NCI-H1417 (cell line): ENCODE results near the gene STARD13.
"Not testable (repeated sequence)": the region's sequence is repeated elsewhere in the genome, so short reads cannot be mapped to it uniquely, and the experiment has no call there.

Source experiments
- DNase-seq, 3 experiments: peaks; one replicate each; lab custom pipeline; 2025; lab: John Stamatoyannopoulos, UW

STARD13 gene

DNA sequence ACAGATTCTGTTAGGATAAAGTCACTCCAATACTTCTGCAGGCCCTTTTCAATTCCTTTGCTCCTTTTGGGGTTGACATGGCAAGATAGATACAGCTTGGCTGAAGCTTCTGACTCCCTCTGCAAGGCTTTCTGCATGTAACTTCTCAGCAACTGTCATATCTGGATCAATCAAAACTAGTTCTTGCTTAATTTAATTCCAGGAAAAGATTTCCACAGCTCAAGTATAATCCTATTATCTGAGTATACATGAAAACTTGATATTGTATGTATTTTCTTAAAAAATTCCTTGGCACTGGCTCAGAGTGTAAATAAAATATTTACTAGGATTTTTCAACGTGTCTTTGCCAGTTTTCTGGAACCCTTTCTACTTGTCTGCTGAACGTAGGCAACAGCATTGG is 109.6 kb downstream of the STARD13 start:
- DNase-seq, result no peak

DNA sequence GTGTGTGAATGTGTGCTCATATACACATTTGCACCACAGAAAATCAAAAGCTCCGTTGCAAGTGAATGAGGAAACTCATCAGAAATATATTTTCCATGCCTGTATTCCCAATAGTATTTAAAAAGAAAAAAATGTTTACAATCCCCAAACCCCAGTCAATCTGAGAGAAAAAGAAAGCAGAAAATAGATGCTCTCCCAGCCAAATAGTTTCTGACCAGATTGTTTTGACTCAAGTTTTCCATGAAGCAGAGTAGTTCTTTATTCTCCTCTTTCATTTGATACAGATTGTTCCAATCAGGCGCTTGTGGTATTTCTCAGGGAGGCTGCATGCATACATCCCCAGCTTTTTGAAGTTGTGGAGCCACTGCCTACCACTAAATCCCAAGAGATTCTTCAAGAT is 110.6 kb downstream of the STARD13 start:
- DNase-seq, result no peak

DNA sequence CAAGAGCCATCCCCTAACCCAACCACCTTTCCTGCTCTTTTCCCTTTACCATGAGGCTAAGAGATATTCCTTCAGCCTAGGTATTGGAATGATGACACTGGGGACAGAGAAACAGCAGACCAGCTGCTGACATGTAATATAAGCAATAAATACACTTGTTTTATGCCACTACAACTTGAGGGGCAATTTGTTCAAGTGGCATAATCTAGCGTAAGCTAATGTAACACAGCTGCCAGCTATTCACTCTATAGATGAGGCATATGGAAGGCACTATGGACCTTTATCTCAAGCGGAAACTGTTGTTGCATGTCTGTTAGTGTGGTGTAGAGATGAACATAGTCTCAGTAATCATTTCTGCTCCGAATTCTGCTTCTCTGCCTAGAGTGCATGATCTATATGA is 111.1 kb downstream of the STARD13 start:
- DNase-seq, result peak; percentile 30 to 81 (median 34)

DNA sequence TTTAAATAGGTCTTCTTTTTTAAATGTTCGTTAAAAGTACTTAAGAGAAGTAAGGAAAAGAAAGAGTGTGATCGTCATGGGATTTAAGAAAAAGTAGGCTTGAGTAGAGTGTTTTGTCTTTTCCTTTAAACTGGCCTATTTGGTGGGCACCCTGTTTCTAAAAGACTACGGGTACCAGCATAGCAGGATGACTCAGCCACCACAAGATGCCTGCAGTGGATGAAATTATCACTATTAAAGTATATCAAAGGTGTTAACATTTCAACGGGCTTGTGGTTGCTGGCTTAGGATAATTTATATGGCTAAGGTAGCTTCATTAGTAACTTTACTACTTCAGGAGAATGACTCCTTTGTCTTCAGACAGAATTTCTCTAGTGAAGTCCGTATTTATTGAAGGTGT is 112.6 kb downstream of the STARD13 start:
- DNase-seq, result no peak

DNA sequence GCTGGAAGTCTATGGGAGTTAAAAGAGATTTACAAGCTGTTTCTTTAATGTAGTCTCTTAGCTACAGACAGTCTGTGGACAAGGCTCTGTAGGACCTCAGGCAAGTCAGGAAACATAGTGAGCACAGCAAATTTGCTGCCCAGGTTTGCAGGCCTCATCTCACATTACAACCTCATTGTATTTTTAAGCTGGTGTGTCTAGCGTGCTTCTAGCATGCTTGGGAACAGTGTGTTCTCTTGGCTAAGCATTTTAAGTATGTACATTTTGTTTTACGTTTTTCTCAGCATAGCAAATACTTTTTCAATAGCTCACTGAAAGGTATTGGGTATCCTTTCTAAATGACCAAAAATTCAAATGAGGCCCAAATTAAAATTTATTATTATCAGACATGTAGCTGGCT is 113.2 kb downstream of the STARD13 start:
- no peak for DNase-seq

DNA sequence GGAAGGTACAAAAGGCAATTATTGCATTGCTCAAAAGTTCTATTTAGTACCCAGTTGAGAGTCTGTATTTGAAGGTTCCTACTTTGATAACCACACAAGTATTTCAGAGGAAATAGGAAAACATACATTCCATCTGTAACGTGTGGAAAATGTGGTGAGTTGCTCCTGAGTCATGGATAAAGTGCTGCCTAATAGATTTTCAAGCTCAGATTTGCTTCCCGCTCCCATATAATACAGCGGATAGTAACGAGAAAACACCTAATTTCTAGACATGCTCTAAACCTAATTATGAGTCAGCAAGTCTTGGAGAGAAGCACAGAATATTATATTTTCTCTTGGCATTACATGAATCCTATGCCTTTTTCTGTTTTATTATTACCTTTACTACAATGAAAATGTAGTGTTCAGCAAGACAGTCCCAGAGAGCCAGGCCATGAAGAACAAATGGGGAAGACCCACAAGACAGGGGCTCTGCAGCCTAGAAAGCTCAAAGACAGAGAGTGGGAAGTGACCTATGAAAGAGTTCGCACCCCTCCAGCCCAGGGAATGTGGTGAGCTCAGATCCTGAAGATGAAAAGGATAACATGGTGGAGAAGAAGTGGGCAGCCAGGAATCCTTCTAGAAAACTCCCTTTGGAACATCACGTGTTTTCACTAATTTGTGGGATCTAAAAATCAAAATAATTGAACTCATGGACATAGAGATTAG is 116.1 kb downstream of the STARD13 start:
- no peak for DNase-seq

DNA sequence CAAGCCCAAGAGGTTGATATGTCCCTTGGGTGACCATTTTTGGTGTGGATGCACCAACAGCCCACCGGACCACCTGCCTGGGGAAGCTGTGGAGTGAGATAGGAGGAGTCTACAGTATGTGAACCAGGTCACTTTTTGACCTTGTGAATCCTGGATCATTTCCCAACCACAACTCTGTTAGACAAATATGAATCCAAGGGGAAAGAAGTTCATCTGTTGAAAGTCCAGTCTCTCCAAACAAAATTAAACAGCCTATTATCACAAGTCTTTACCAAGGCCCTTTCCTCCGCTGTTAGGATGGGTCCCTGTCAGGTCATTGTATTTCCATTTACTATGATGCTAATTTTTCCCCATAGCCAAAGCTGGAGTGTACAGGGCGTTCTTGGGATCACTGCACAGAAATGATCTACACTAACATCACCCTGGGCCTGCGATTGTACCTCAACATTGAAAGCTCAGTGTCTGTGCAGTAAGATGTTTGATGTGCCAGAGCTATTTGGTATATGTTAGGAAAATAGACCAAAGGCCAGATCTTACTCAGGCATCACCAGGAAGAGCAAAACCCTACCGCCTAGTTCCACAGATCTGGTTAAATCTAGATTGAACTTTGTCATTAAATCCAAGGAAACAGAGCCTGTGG is 117.1 kb downstream of the STARD13 start:
- DNase-seq, result no peak

DNA sequence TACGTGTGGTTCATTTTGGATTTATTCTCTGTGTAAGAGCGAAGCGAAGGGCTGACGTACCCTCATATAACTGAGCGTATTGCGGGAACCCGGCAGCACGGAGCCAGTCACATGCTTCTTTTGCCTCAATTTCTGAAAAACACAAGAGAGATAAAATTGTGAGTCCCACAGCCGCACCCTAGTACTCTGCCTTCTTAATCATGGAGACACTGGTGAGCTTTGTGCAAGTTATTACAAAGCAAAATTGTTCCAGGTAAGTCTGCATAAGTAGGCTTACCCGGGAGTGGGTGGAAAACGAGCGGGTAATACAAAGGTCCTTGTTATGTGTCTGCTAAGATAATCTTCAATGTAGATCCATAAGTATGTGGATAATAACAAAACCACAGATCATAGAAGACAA is 118.1 kb downstream of the STARD13 start:
- DNase-seq, result no peak

DNA sequence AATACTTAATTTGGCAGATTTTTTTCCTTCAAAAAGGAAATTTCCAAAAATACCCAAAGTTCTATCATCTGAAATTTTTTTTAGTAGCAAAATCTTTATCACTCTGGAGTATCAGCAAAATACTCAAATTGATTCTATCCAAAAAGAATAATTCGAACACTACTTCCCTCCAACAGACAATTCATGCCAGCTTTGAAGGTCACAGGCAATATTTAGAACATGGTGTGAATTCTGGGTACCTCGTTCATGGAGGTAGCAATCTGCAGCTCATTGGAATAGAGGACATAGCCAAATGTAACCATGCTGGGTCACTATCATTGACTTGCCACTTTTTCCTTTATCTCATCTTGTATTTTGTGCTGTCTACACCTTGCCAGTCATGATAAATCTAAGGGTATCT is 119.8 kb downstream of the STARD13 start:
- DNase-seq, result no peak

DNA sequence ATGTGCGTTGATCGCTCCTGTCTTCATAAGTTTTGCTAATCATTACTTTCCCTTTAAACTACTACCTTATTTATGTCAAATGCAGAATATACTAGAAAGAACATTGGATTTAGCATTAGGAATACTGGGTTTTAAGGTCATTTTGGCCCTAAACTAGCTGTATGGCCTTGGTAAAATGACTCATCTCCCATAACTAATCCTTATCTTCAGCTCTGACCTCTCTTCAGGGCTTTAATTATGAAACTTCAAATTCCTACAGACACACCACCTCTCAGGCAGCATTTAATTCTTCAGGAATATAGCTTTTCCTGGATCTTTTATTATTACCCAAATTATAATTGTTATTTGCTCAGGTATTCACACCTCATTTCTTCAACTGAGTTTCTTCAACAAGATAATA is 121.2 kb downstream of the STARD13 start:
- no peak for DNase-seq

DNA sequence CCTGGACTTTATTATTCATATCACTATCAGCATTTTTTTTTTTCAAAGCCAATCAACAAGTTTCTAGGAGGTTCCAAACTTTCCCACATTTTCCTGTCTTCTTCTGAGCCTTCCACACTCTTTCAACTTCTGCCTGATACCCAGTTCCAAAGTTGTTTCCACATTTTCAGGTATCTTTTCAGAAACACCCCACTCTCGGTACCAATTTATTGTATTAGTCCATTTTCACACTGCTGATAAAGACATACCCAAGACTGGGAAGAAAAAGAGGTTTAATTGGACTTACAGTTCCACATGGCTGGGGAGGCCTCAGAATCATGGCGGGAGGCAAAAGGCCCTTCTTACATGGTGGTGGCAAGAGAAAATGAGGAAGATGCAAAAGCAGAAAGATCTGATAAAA is 122.8 kb downstream of the STARD13 start:
- DNase-seq, result not testable (repeated sequence)

DNA sequence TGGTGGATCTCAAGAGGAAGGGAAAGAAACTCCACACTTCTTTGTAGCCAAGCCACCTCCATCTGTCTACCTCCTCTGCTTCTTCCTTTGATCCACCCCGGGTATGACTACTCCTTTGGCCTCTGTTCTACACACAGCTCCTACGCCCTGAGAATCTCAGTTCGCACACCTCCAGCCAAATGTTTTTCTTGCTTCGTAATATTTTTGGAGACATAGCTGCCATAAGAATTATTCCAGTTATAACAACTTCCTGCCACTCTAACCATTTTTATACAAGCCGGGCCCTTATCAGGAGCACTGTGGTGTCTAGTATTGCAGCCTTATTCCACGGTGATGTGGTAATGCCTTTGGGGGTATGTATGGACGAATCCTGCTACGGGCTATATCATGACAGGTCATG is 126.7 kb downstream of the STARD13 start:
- no peak for DNase-seq

DNA sequence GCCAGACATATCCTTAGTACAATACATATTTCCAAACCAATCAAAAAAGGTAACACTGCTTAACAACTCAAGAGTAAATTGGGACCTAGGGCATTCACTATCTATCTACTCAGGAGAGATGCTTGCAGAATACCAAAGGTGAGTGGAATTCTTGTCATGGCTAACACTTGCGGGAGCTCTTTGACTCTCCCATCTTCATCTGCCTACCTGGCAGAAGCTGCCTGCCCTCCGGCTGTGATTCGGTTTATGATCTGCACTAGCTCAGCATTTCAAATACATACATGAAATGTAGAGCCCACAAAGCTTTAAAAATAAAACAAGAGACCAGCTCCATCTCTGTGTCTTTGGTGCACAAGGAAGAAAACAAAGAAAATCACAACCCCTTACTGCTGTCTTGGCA is 127.3 kb downstream of the STARD13 start:
- DNase-seq, result no peak

DNA sequence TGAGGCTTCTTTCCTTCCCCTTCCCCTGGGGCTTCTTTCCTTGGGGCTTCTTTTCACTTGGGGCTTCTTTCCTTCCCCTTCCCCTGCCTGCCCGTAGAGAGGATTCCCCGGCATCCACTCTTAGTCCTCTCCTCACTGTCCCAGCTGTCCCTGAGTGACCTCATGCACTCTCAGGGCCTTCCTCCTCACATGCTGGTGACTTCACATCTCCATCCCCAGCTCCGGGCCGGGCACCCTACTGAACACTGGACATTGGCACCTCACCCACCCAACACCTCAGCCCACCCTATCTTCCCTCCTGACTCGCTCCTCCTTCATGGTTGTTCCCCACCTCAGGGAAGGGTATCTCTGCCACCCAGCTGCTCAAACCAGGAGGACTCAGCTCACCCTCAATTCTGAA is 130.6 kb downstream of the STARD13 start:
- DNase-seq, result no peak

DNA sequence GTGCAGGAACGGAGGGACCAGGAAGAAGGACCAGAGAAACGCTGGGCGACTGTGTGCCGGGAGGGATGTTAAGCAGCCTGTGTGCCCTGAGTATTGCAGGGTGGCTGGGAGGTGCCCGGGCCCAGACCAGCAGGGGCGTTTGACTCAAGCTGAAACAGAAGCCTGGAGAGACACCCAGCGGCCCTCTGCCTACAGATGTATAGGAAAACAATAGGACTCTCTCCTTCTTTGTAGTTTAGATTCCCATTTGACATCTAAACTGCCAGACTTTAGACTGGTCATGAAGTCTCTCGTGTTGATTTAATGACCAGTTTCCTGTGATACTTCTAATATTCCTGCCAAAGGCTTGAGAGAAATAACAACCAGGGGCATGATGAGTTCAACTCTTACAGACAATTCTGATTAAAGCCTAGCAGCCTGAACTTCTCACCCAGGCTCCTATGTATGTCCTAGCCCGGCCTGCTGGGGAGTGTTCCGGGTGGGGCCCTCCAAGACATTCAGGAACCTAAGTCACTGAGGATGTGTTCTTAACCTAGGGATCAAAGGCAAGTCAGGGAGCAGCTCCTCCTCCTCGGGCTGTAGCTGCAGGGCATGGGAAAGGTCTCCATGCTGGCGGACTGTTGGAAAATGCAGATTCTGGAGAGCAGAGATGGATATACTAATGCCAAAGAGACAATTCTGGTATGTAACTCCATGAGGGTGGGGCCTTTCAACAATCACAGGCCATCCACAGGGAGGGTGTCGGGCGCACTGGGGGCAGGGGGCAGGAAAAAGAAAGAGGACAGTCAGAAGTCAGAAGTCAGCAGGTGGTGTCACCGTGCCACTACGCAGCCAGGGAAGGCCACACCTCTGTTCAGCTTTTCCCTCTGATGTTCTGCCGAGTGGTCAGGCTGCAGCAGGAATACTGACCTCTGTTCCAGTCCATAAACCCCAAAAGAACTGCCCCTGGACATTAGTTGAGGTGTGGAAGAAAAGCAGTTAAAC is 131.8 kb downstream of the STARD13 start:
- DNase-seq, result no peak

DNA sequence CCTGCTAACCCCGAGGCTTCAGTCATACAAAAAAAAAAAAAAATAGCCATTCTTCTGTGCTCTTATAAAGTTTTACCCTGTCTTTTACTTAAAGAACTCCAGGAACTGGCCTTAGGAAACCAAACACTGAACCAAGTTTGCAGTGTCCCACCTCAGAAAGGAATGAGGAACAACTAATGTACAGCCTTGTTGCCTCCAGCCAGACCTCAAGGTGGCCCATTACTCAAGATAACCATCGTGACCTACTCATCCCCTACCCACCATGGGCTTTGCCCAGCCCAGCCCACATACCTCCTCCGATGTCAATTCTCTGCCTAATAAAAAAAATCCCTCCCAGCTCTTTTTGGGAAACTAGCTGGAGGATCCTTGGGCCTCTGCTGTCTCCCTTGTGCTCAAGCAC is 133.2 kb downstream of the STARD13 start:
- no peak for DNase-seq

DNA sequence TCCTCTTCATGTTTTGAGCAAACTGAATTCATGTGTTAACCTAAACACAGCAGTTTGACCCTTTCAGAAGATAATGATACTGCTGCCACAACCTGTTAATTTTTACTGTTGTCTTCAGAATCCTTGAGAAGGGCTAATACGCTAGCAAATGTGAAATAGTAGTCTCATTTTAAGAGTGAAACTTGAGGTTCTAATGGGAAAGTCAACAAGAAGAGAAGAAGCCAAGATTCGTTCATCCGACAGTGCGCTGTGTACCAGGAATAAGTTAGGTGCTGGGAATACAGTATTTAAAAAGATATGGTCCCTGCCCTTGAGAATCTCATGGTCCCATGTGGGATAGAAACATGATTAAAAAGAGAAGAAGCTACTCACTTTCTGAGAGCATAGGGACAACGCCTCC is 134.9 kb downstream of the STARD13 start:
- DNase-seq, result no peak

DNA sequence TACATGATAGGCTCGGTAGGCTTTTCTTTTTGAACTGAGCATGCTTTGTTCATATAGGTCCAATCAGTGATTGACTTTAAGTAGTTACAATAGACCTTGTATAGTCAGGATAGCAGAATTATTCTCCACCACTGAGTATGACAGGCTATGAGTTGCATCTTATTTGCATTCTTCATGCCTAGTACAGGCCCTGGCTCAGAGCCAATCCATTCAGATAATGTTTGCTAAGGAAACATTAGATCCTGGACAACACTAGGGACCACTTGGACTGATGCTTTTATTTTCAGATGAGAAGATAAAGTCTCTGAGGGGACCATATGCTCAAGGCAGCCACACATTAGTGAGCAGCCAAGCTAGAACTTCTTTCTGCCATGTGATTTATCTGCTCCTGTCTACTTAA is 135.4 kb downstream of the STARD13 start:
- DNase-seq, result peak; percentile 6 to 78 (median 51)

DNA sequence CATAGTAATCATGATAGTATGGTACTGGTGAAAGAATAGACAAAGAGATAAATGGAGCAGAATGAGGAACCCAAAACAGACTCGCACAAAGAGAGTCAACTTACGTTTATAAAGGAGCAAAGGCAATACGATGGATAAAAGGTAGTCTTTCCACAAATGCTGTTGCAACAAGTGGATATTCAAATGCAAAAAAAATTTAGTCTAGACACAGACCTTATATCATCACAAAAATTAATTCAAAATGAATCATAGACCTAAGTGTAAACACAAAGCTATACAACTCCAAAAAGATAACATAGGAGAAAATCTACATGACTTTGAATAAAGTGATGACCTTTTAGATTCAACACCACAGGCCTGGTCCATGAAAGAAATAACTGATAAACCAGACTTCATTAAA is 137.7 kb downstream of the STARD13 start:
- no peak for DNase-seq

DNA sequence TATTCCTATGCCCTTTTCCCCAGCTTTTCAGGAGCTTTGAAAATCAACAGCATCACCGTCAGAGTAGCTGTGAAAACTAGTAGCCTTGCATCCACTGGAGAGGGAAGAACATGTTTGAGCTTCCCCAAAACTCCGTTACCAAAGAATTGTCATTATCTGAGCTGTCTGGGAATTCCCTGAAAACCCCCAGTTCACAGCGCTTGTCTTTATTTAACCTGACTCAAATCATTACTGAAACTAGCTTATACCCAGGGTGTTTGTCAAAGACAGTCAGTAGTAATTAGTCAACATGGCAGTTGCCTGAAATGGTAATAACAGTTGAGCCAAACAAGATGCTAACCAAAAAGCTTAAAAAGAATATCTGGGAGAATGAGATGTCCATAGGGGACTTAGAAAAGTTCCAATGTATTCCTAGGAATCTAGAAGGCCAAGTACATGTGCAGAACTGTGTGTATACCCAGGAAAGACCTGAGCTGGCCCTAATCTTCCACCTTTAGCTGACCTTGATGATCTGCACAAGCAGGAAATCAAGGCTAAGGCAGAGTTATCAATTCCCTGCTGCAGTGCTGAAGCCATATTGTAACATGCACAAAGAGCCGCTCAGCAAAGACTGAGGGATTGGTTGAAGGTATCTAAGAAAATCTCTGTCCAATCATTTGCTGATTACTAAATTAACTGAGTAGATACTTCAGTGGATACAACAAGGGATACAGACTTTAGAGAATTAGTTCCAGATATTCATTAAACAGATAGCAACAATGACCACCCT is 138.5 kb downstream of the STARD13 start:
- no peak for DNase-seq

DNA sequence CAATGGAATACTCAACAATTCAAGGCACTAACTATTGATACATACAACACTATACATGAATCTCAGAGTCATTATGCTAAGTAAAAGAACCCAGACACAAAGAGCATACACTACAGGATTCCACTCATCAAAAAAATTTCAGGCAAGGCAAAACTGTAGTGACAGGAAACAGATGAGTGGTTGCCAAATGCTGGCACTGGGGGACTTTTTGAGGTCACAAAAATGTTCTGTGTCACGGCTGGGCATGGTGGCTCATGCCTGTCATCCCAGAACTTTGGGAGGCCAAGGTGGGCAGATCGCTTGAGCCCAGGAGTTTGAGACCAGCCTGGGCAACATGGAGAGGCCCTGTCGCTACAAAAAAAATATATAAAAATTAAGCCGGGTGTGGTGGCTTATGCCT is 139.9 kb downstream of the STARD13 start:
- no peak for DNase-seq

DNA sequence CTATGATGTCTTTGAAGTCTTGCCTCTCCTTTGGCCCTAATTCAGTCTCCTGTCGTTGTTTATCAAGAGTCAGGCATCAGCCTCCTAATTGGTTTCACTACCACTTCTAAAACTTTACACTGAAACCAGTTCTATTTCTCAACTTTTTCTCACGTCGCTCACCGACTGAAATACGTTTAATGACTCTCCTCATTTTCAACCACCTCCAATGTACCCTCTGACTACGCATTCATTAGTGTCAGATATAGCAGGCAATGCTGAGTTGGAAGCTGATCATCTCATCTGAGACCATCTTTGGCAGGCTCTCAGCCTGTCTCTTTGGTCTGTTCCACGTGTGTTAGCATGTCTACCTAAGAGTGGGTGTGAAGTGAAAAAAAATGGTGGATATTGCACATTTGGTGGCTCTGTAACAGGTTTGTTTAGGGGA is 141.2 kb downstream of the STARD13 start:
- no peak for DNase-seq
